Left colon (tissue), 2 donors: ENCODE results near the gene TLN1. TPM values are rescaled to one million over a fixed set of nuclear protein-coding genes. Genes with fewer than 3 reads are reported as not detected.

Source experiments
- ATAC-seq: fragments of 200-7000 bp; cut with Tn5 transposase; one replicate; pipeline ENCODE4 v1.9.1; 2020; ENCODE audit warnings: mild to moderate bottlenecking, moderate library complexity
- DNase-seq, 2 donors: peaks; one replicate each; pipeline ENCODE4 v3.0.0-alpha.2; 2020
- intact Hi-C, 2 donors: fragments of 100-400 bp; cut with DNase I in 1 of 2; cut with micrococcal nuclease in 1 of 2; formaldehyde crosslinking; loops; one replicate each; pipeline versions ENCODE4 v1.11.2 to v1.14.0; 2022; cut with DNase I, micrococcal nuclease
- total RNA-seq, 2 donors: library from RNA; stranded (reverse); fragmentation: NEBNext Ultra II Directional; extraction: Animal tissue kit (Norgen Biotek cat#: 25700); gene quantifications; one replicate each; pipeline ENCODE4 v1.2.1, GENCODE V29; 2021
- donor health status: DM: no; HTN: no; CAD: no.
- donor health status: DM: yes; HTN: yes; CAD: no.

TLN1 gene
- total RNA-seq, 2 donors from 2014 or later, result 142 to 172 TPM

DNA sequence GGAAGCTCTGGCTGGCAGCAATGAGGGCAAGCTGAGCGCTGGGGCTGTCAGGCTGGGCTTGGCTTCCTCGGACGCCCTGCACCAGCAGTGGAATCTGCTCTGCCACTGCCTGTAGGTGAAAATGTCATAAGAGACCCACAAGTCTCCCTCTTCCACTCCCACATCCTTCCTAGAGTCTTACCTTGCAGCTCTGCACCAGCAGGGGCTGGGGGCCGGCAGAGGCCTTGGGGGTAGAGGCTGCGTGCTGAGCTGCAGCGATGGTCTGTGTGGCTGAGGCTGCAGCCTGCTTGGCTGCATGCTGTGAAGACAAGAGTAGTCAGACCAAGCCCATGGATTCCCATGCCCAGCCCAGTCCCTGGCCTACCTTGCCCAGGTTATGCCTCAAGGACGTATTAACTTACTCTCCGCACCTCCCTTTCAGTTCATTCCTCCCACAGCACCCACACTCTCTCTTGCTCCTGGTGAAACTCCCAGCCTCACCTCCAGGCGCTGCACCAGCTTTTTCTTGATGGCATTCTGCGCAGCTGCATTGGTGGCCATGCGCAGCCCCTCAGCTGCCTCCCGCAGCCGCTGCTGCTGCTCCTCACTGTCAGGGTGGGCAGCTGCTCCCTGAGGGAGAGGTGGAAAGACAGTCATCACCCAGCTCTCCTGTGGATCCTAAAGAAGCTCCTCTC, 17.3 kb downstream of the TLN1 start:
- DNase-seq (no peak), ATAC-seq (no peak)
- intact Hi-C loops, result no loop called here

DNA sequence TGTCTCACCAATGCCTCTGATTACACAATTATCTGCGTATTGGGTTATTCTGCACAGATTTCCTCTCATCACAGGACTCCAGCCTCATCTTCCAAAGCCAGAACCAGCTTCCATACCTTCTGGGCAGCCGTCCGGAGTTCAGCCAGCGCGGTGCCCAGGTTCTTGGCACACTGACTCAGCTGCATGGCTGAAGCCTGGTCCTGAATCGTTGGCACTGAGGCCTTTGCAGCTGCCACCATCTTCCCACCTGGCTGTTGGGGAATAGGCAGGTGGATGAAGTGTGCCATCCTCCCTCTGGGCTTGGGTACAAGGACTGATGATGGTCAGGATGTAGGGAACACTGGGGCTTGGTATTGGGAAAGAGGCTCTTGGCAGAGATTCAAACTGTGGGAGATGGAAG, 17.9 kb downstream of the TLN1 start:
- intact Hi-C loops, result no loop called here
- DNase-seq (no peak), ATAC-seq (no peak)

DNA sequence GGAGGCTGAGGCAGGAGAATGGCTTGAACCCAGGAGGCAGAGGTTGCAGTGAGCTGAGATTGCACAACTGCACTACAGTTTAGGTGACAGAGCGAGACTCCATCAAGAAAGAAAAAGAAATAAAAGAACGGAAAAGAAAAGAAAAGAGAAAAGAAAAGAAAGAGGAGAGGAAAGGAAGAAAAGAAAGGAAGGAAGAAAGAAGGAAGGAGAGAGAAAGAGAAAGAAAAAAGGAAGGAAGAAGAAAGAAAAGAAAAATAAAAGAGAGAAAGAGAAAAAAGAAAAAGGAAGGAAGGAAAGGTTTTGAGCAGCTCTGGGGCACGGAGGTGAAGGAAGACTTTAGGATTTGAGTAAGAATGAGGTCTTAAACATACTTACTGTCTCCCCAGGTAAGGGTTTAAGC, 18.4 kb downstream of the TLN1 start:
- no peak for DNase-seq
- no peak for ATAC-seq
- intact Hi-C loops, result no loop called here

DNA sequence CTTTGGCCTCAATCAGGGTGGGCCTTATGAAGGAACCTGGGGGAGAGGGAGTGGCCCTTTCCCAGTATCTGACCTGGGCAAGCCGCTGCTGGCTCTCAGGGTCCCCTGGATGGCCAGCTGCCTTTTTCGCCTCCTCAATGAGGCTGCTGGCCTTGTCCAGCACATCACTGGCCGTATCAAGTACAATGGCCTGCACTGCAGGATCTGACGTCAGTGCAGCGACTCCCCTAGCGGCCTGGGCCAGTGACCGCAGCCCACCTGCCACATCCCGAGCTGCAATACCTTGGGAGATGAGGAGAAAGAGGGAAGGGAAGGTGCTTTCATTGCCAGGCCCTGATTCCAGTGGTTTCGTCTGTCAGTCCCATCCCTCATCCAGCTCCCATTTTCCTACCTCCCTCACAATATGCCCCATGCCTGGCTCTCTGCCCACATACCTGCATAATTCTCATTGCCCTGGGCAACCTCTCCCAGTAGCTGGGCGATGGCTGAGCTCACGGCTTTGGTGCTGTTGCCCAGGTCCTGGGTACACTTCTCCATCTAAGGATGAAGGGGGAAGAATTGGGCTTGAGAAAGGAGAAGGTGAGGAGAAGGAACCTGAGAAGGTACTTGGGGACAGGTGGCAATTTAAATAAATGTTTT, 19.1 kb downstream of the TLN1 start:
- intact Hi-C loops, result no loop called here
- no peak for DNase-seq
- ATAC-seq, result no peak

DNA sequence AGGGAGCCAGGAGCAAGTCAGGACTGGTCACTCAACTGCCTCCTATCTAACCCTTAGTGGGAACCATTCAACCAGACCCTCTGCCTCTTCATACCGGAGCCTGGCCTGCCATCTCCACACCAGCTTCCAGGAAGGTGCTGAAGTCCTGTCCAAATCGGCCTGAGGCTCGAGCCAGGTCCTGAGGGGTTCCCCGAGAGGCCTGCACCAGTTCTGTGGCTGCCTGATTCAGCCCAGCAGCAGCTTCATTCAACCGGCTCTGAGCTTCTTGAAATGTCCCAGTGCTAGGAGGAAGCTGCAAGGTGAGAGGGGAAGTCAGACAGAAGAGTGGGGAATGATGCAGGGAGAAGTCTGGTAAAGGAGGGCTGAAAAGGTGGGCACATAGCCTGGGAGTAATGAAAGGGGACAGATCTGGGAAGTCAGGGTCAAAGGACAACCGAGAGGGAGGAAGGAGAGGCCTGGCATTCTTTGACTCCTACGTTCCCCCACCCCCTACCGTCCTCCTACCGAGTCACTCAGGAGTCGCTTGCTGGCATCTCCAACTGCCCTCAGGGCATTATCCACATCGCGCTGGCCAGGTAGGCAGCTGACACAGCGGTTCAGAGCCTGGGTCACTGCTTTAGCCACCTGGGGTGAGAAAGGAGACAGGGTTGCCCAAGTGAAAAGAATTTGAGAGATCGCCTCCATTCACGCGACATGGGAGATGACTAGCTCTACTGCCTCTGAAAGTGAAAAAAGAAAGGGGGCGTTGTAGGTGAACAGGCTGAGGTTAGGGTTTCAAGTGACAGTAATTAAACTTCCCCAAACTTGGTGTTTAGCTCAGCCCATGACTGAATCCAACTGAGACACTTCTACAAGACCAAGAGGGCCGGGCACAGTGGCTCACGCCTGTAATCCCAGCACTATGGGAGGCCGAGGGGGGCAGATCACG, 20.2 kb downstream of the TLN1 start:
- no peak for DNase-seq
- ATAC-seq, result no peak

DNA sequence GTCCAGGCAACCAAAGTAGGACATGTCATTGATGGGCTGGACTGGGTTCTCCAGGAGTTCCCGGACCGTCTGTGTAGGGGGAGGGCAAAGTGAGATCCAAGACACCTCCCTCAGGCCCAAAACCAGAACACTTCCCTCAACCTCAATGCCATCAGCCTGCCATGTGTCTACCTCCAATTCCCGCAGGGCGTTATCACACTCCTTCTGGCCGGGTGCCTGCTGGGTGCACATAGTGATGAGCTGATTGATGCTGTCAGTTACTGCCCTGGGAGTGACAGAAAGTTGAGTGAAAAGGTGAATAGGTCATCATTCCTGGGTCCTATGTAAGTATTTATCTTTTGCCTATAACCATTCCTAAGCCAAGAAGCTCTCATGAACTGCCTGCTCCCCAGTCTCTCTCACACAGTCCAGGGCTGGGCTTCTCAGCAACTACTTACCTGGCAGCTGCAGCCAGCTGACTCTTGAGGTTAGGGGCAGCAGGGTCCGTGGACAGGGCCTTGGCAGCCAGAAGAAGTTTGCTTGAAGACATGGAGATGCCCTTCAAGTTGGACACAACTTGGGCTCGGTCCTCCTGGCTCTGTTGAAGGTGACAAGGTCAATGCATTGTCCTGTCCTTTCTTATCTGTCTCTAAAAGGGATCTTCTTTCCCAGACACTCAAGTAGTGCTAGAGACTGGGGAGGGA, 21.0 kb downstream of the TLN1 start:
- DNase-seq, result no peak

More for the DNA sequence above, 20.2 kb downstream of the TLN1 start:
- intact Hi-C loops, result no loop called here

DNA sequence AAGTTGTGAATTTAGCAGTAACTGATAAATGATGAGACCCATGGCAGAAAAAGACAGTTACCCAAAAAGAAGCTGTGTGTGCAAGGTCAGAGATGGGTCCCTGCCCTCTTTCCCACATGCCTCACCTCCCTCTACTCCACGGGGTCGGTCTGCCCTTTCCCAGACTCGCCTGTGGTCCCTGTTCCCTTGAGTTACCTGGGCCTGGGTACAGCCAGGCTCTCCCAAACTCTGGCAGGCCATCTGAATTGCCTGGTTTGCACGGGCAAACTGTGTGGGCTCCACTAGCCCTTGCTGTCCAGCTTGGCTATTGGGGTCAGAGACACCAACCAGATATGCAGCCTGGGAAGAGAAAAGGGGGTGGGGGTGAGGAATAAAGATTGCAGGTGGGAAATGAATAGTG, 23.8 kb downstream of the TLN1 start:
- no peak for DNase-seq
- intact Hi-C loops, result no loop called here

More for the DNA sequence above, 21.0 kb downstream of the TLN1 start:
- ATAC-seq, result no peak
- intact Hi-C loops, result no loop called here

DNA sequence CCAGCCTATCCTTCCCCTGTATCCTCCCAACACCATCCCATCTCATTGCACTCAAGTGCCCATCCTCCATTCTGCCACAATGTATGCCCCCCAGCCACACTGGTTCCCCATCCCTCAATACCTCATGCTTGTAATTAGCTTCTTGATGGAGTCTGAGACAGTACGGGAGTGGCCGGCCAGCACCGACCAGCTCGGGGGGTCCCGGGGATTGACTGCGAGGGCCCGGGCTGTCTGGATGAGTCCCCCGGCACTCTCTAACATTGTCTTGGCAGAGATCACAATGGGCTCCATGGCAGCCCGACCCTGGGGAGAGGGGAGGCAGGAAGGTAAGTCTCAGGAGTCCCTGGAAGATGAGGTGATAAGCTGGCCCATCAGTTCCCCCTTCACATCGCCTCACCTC, 25.0 kb downstream of the TLN1 start:
- ATAC-seq, result no peak
- DNase-seq, result no peak
- intact Hi-C loops, result no loop called here

More for the DNA sequence above, 23.8 kb downstream of the TLN1 start:
- no peak for ATAC-seq

DNA sequence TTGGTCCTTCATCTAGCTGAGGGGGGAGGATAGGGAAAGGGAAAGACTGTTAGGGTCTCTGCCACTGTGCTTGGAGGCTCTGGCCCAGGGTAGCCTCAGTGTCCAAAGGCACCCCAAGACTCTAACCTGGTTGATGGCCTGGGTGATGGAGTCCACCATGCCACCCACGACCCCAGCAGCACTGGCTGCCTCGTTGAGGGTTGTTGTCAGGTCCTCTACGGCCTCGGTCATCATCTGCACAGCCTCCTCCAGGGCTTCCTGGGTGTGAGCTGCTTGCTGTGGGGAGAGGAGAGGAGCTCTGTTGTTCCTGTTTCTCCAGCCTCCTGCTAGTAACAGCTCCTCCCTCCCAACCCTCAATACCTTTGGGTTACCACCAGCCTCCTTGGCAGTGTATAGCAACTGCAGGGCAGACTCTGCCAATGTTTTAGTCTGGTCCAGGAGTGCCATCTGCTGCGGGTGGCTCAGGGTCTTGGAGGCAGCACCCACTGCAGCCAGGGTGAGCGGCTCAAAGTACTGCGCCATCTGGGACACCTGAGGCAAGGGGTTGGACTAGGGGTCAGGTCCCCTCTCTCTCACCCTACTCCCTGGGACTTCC, 26.1 kb downstream of the TLN1 start:
- DNase-seq (no peak), ATAC-seq (peak; percentile 6)
- intact Hi-C loops, result no loop called here

DNA sequence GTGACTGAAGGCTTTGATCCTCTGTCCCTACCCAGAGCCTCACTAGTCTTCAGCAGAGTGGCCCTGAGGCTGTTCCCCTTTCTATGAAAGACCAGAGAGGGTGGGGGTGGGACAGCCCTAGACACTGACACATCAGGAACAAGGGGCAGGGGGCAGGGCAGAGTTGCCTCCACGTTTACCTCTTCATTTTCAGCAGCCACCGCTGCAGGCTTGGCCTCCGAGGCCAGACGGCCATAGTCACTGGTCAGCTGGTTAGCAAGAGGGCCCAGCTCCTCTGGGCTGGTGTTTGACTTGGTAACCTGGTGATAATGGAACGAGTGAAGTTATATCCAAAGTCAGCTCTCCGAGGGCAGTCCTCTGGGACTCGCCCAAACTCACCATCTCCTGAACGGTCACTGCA, 26.6 kb downstream of the TLN1 start:
- intact Hi-C loops, result no loop called here
- ATAC-seq, result no peak
- DNase-seq, result no peak

DNA sequence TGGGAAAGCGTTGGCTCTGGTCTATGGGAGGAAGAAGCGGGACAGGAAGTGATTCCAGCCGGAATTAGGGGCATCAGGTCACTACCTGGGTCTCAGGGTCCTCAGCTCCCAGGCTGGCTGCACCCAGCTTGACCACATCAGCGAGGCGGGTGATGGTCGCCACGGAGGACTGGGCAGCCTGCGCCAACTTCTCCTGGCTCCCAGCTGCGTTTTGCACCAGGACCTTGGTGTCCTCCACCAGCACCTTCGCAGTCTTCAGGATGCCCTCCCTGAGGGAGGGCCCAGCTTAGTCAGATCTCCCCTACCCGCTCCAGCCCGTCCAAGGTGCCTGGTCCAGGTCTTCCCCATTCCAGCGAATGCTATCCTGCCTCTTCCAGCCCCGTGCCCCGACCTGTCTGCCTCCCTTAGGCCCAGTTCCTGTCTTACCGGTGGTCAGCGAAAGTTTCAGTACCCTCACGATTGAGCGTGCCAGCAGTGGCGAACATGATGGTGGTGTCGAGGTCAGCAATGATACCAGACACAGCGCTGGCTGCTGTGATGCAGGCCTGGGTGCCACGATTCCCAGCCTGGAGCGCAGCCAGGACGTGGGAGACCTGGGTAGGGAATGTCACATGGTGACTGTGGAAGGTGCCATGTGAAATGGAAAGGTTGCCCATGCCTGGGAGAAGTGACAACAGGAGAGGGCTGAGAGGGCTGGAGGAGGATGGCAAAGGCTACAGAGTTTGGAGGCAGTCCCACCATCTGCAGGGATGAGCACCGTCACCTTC, 27.9 kb downstream of the TLN1 start:
- intact Hi-C loops, result no loop called here
- ATAC-seq (no peak), DNase-seq (no peak)

DNA sequence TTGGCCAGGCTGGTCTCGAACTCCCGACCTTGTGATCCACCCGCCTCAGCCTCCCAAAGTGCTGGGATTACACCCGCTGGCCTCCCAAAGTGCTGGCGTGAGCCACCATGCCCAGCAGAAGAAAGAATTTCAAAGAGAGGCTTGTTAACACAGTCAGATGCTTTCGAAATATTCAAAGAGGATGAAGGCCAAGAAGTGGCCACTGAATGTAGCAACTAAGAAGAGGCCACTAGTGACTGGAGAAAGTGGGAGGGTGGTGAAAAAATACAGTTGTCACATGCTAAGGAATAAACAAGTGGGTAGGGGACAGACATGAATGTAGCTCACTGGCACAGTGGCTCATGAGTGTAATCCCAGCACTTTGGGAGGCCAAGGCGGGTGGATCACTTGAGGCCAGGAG, 29.3 kb downstream of the TLN1 start:
- no peak for DNase-seq
- intact Hi-C loops, result no loop called here
- no peak for ATAC-seq

DNA sequence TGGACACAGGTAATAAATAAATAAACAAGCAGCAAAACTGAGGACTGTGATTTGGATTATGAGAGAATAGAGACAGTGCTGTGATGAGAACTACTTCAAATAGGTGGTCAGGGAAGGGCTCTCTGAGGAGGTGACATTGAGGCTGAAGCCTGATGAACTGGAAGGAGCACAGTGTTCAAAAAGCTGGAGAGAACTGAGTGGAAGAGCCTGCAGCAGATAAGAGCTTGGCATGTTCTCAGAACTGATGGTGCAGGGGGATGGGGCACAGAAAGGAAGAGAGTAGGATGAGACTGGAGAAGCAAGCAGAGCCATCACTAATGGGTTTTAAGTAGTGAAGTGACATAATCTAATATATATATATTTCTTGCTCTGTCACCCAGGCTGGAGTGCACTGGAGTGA, 31.1 kb downstream of the TLN1 start:
- DNase-seq (no peak), ATAC-seq (no peak)
- intact Hi-C loops, result no loop called here

DNA sequence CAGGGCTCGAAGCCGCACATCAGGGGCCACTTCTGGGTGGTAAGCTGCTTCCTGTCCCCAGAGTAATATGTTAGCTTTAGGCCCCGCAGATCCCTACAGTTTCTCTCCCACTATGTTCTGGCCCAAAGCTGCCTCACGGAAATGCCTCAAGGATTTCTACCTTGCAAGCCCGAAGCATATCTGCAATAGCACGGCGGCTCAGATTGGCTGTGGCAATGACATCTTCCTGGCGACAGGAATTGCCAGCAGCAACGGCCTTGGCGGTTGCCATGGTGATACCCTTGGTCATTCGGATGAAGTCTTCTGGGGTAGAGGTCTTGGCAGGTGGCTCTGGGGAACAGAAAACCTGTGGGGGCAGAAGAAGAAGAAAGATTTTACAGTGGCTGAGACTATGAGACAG, 32.0 kb downstream of the TLN1 start:
- intact Hi-C loops, result no loop called here
- no peak for ATAC-seq

DNA sequence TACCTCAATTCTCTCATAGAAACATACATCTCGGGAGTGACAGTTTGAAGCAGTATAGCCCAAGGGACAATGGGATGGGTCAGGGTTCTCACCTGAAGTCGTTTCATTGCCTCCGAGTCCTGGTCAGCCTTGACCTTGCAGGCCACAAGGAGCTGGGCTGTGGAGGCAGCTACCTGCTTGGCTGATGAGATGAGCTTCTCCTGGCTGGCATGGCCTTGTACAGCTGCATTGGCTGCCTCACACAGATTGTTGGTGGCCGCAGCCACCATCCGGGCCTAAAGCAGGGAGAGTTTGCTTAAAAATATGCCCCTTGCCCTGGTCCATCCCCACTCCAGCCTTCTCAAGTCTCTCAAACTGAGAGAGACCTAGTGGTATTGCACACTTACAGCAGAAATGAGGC, 33.8 kb downstream of the TLN1 start:
- ATAC-seq (no peak), DNase-seq (no peak)
- intact Hi-C loops, result no loop called here

More for the DNA sequence above, 32.0 kb downstream of the TLN1 start:
- DNase-seq, result no peak

DNA sequence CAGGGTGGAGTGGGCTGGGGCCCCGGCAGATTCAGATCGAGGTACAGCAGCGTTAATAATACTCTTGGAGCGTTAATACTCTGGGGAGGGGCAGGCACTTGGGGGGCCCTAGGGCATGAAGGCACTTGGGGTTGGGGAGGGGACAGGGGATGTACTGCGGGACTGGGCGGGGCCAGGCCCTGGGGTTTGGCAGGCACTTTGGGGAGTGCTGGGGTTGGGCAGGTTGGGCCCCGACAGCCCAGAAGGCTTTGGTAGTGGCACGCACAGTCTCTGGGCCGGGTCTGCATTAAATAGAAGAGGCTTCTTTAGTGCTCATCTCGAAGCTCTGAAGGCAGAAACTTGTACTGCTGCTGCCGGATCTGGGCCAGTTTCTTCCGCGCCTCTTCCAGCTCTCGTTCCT, 34.5 kb downstream of the TLN1 start:
- intact Hi-C loops, result no loop called here
- DNase-seq (no peak), ATAC-seq (no peak)

DNA sequence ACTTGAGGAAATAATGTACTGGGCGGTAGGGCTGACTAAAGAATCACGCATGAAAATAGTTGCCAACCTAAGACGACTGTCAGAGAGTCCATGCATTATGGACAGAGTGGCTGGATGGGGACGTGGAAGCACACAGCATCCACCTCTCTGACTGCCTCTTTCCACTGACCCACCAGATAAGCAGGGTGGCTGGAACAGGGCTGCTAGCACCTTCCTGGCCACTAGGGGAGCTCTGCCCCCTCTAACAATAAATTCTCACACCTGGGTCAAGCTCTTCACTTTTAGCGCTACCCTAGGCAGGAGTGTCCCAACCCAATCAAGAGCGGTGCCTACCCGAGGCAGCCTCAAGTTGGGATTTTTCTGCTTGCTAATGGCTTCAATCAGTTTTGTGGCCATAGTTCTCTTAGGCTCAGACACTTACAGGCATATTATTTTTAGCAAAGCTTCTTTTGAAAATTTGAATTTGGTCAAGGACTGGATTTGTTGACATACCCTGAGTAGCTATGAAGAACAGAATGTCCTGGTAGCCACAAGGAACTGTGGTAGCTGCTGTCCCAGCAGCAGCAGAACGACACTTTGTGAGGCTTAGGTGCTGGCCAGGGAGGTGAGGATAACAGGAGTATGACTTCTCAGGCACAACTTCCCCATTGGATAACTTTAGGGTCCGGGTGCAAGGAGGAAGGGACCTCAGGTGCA, 35.3 kb downstream of the TLN1 start:
- DNase-seq (peak in 1 of 2 donors; percentile 73), ATAC-seq (peak; percentile 86)
- intact Hi-C loops, result no loop called here

DNA sequence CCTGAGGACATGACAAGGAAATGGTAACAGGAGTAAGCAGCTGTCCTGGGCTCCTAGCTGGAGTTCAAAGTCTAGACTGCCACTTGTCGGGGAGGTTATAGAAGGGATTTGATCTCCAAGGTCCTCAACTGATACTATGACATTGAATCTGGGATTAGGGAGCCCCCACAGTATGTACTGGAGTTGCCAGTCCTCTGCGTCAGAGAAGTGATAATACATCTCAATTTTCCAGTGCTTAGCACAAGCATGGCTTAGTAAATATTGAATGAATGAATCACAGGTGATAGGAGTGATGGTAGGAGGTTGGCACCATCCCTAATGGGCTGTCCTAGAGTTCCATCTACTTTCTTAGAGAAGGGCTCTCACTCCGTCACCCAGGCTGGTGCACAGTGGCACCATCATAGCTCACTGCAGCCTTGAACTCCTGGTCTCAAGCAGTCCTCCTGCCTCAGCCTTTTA, 36.0 kb downstream of the TLN1 start:
- ATAC-seq, result peak; percentile 73
- intact Hi-C loops, result no loop called here
- no peak for DNase-seq
